Measurements from ENCODE around the gene FHIT. TPM values are rescaled to one million over a fixed set of nuclear protein-coding genes. Genes with fewer than 3 reads are reported as not detected.

FHIT gene
- total RNA-seq, 4 donors from 2014 or later = 4.6 to 6.1 (median 5.7) TPM

DNA sequence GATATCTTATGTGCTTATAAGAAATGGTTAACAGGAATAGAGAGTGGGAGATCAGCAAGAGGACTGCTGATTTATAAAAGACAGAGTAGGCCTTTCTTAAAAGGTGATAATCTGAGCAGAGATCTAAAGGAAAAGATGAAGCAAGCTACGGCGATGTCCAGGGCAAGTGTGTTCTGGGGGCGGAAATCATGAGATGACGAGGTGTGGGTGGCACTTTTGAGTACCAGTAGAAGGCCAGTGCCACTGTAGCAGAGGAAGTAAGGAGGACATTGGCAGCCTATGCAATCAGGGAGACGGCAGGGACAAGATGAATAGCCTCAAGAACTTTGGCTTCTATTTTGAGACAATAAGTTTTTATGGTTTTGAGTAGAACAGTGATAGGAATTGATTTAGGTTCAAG is 492.4 kb downstream of the FHIT start:
- 90% methylated on average over 5 of the region's 5 CpGs for WGBS
- intact Hi-C loops (cut with DNase I) = no loop called here
- Histone ChIP-seq H3K36me3 (no peaks in the 10 kb centered on the region), H3K4me1 (no peaks in the 10 kb centered on the region), H3K27ac (replicated peaks in 1 of 4) (no peak overlapping the region), H3K27me3 (no peaks in the 10 kb centered on the region), H3K9me3 (no peaks in the 10 kb centered on the region), H3K4me3 (no peak overlapping the region)
- TF ChIP-seq CTCF (IDR thresholded peaks at IDR 0.05) (no peak), POLR2AphosphoS5 (IDR thresholded peaks at IDR 0.05) (no peak), POLR2A (IDR thresholded peaks at IDR 0.05; ENCODE audit: low read depth) (no peak), EP300 (IDR thresholded peaks at IDR 0.05) (no peak)
- no peak for DNase-seq (ENCODE audit: extremely low spot score)

GRCh38 chr3:60758171-60758570 is 493.1 kb downstream of the FHIT start:
- TF ChIP-seq EP300 (IDR thresholded peaks at IDR 0.05) = no peak
- TF ChIP-seq CTCF (IDR thresholded peaks at IDR 0.05) = no peak
- TF ChIP-seq POLR2A (IDR thresholded peaks at IDR 0.05; ENCODE audit: low read depth) = no peak
- TF ChIP-seq POLR2AphosphoS5 (IDR thresholded peaks at IDR 0.05) = no peak

DNA sequence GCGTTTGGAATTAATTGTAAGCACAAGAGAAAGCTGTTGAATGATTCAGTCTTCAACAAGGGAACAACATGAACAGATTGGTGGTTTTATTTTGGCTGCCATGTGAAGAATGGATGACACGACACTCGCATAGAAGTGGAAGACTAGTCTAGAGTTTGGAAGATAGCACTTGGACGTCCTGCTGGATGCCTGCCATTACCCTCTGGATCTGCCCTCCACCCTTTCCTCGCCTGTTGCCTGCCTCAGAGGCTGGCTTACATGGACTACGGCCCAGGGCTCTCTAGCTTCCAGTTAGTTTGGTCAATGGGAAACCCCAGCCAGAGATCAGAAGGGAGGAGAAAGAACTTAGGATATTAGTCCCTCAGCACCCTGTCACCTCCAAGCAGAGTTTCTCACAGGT is 493.5 kb downstream of the FHIT start:
- DNase-seq (ENCODE audit: extremely low spot score) = no peak
- no peak overlapping the region for H3K27ac ChIP-seq (replicated peaks in 1 of 4)
- no peak for TF ChIP-seq EP300 (IDR thresholded peaks at IDR 0.05)
- TF ChIP-seq CTCF (IDR thresholded peaks at IDR 0.05) = no peak
- TF ChIP-seq POLR2AphosphoS5 (IDR thresholded peaks at IDR 0.05) = no peak
- no peak for TF ChIP-seq POLR2A (IDR thresholded peaks at IDR 0.05; ENCODE audit: low read depth)
- intact Hi-C loops (cut with DNase I) = no loop called here
- no peaks in the 10 kb centered on the region for H3K4me1 ChIP-seq
- no peaks in the 10 kb centered on the region for H3K27me3 ChIP-seq
- WGBS = 79% methylated on average over 6 of the region's 6 CpGs
- no peaks in the 10 kb centered on the region for H3K9me3 ChIP-seq
- H3K4me3 ChIP-seq = no peak overlapping the region
- no peaks in the 10 kb centered on the region for H3K36me3 ChIP-seq

More at GRCh38 chr3:60758171-60758570, 493.1 kb downstream of the FHIT start:
- intact Hi-C loops (cut with DNase I) = no loop called here
- Histone ChIP-seq H3K27ac (replicated peaks in 1 of 4) (no peak overlapping the region), H3K4me1 (no peaks in the 10 kb centered on the region), H3K9me3 (no peaks in the 10 kb centered on the region), H3K27me3 (no peaks in the 10 kb centered on the region), H3K36me3 (no peaks in the 10 kb centered on the region), H3K4me3 (no peak overlapping the region)
- DNase-seq (ENCODE audit: extremely low spot score) = no peak
- WGBS = 69% methylated on average over 2 of the region's 2 CpGs

- Histone ChIP-seq H3K27me3 (no peaks in the 10 kb centered on the region), H3K4me3 (no peak overlapping the region), H3K36me3 (no peaks in the 10 kb centered on the region), H3K27ac (replicated peaks in 1 of 4) (no peak overlapping the region), H3K4me1 (no peaks in the 10 kb centered on the region), H3K9me3 (no peaks in the 10 kb centered on the region)
- WGBS = 74% methylated on average over 7 of the region's 7 CpGs
- DNase-seq (ENCODE audit: extremely low spot score) = no peak
- intact Hi-C loops (cut with DNase I) = no loop called here
- TF ChIP-seq CTCF (IDR thresholded peaks at IDR 0.05) (no peak), EP300 (IDR thresholded peaks at IDR 0.05) (no peak), POLR2A (IDR thresholded peaks at IDR 0.05; ENCODE audit: low read depth) (no peak), POLR2AphosphoS5 (IDR thresholded peaks at IDR 0.05) (no peak)
Observed at GRCh38 chr3:60756241-60757030, 494.8 kb downstream of the FHIT start.

GRCh38 chr3:60755094-60755493 is 496.2 kb downstream of the FHIT start:
- Histone ChIP-seq H3K27ac (replicated peaks in 1 of 4) (no peak overlapping the region), H3K4me1 (no peaks in the 10 kb centered on the region), H3K36me3 (no peaks in the 10 kb centered on the region), H3K9me3 (no peaks in the 10 kb centered on the region), H3K4me3 (no peak overlapping the region), H3K27me3 (no peaks in the 10 kb centered on the region)
- no peak for TF ChIP-seq POLR2AphosphoS5 (IDR thresholded peaks at IDR 0.05)
- no peak for TF ChIP-seq CTCF (IDR thresholded peaks at IDR 0.05)
- TF ChIP-seq EP300 (IDR thresholded peaks at IDR 0.05) = no peak
- intact Hi-C loops (cut with DNase I) = no loop called here
- DNase-seq (ENCODE audit: extremely low spot score) = no peak
- WGBS = 59% methylated on average over 3 of the region's 3 CpGs

All from esophagus muscularis mucosa (tissue), 4 donors.